GM03348 (cell line): Measurements from ENCODE around the gene DKC1.
"Not testable (repeated sequence)": the region's sequence is repeated elsewhere in the genome, so short reads cannot be mapped to it uniquely, and the experiment has no call there.

Experiments used
- DNase-seq: peaks from one replicate; pipeline ENCODE4 v3.0.0; 2012; ENCODE audit warnings: low spot score

The DKC1 gene

GRCh38 chrX:154819771-154820341 lies 57.2 kb downstream of the DKC1 start:
- DNase-seq = no peak

GRCh38 chrX:154821523-154821922 lies 58.9 kb downstream of the DKC1 start:
- DNase-seq = no peak

DNA sequence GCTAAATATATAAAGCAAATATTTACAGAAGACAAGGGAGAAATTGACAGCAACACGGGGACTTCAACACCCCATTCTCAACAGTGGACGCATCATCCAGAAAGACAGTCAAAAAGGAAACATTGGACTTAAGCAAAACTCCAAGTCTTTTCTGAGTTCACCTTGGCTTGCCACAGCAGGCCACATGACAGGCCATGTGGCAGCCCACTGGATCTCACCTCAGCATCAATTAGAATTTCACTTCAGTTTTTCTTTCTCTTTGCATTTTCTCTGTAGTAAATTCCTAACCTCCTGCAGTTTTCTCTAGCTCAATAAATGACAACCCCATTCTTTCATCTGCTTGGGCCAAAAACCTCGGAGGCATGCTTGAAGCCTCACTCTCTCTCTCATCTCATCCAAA lies 59.4 kb downstream of the DKC1 start:
- no peak for DNase-seq

- no peak for DNase-seq
These were observed 62.0 kb downstream of the DKC1 start for GRCh38 chrX:154824638-154825037.

DNA sequence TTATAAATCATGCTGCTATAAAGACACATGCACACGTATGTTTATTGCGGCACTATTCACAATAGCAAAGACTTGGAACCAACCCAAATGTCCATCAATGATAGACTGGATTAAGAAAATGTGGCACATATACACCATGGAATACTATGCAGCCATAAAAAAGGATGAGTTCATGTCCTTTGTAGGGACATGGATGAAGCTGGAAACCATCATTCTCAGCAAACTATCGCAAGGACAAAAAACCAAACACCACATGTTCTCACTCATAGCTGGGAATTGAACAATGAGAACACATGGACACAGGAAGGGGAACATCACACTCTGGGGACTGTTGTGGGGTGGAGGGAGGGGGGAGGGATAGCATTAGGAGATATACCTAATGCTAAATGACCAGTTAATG lies 62.9 kb downstream of the DKC1 start:
- DNase-seq = not testable (repeated sequence)
